ENCODE data around the gene ABCC1.

ABCC1 gene

DNA sequence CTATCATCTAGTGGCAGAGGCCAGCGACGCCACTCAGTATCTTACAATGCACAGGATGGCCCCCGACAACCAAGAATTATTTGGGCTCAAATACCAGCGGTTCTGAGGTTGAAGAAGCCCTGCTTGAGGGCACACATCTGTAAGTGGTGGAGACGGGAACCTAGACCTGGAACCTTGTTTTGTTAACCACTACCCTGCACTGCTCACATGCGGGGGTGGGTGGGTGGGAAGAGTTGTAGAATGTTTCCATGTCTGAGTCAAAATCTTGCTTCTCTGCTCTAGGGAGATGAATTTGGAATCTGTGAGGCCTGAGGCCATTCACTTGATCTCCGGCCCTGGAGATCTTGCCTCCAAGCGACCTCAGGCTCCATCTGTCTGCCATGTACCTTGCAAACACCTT lies 44.1 kb downstream of the ABCC1 start:
- DNase-seq (ENCODE audit: low read depth in 2 of 2) = no peak

- DNase-seq (ENCODE audit: low read depth in 2 of 2) = no peak
Measured at GRCh38 chr16:15993946-15994665, 44.7 kb downstream of the ABCC1 start.

- no peak for DNase-seq (ENCODE audit: low read depth in 2 of 2)
Measured at GRCh38 chr16:15996432-15997109, 47.2 kb downstream of the ABCC1 start.

DNA sequence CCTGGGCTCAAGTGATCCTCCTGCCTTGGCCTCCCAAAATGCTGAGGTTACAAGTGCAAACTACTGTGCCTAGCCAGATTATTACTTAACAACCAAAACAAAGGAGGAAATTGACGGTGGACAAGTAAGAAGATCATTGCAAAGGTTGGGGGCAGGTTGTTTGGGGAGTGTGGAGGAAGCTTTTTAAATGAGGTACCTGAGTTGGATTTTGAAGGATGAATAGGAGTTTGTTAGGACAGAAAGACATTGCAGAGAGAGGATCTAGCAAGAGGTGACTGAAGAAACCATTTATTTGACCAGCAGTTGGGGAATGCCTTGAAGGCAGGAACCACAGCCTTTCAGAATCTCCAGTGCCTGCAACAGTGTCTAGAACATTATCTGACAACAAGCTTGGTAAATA lies 51.3 kb downstream of the ABCC1 start:
- DNase-seq (ENCODE audit: low read depth in 2 of 2) = no peak

DNA sequence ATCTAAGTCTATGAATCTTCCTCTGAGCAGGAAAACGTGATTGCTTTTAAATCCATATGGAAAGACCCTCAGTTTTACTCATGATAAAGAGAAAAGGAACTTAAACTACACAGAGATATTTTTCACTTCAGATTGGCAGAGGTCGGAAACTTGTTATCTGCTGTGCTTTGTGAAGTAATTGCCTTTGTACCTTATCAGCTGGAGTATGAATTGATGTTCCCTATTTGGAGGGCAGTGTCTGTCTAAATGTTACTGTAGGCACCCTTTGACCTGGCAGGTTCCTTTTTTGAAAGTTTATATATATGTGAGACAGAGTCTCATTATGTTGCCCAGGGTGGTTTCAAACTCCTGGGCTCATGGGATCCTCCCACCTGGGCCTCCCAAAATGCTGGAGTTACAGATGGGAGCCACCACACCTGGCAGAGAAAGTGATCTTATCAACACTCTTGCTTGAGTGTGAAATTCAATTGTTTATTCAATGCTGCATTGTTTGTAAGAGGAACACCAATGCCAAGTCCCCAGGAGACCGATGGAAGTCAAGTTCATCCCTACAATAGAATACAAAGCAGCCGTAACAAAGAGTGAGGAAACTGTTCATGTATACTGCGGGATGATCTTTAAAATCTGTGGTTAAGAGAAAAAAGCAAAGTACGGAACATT lies 52.3 kb downstream of the ABCC1 start:
- DNase-seq (ENCODE audit: low read depth in 2 of 2) = no peak

GRCh38 chr16:16003719-16004313 lies 54.4 kb downstream of the ABCC1 start:
- DNase-seq (ENCODE audit: low read depth in 2 of 2) = no peak

GRCh38 chr16:16004314-16004749 lies 54.9 kb downstream of the ABCC1 start:
- DNase-seq (ENCODE audit: low read depth in 2 of 2) = no peak

- no peak for DNase-seq (ENCODE audit: low read depth in 2 of 2)
Measured at GRCh38 chr16:16005721-16006120, 56.3 kb downstream of the ABCC1 start.

- DNase-seq (ENCODE audit: low read depth in 2 of 2) = no peak
Measured at GRCh38 chr16:16006650-16007049, 57.2 kb downstream of the ABCC1 start.

GRCh38 chr16:16007743-16008111 lies 58.3 kb downstream of the ABCC1 start:
- DNase-seq (ENCODE audit: low read depth in 2 of 2) = no peak

- DNase-seq (ENCODE audit: low read depth in 2 of 2) = no peak
Measured at GRCh38 chr16:16008666-16009065, 59.2 kb downstream of the ABCC1 start.

GRCh38 chr16:16009401-16009800 lies 60.0 kb downstream of the ABCC1 start:
- DNase-seq (ENCODE audit: low read depth in 2 of 2) = no peak

- no peak for DNase-seq (ENCODE audit: low read depth in 2 of 2)
Measured at GRCh38 chr16:16010194-16010593, 60.8 kb downstream of the ABCC1 start.

DNA sequence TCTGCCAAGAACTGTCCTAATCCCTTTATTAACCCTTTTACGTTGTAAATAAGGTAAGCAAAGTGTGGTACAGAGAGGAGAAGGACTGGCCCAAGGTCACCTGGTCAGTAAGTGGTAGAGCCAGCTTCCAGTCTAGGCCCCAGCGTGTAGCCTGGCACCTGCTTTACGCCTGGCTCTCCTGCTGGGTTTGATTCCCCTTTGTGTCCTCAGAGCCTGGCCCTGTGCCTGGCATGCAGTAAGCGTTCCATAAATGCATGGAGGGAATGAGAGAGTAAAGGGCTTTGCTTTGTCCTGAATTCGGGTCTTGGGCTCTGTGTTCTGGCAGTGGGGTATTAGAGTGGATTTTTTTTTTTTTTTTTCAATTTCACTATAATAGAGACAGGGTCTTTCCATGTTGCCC lies 62.7 kb downstream of the ABCC1 start:
- no peak for DNase-seq (ENCODE audit: low read depth in 2 of 2)

GRCh38 chr16:16013812-16014211 lies 64.4 kb downstream of the ABCC1 start:
- no peak for DNase-seq (ENCODE audit: low read depth in 2 of 2)

GRCh38 chr16:16014329-16015224 lies 65.2 kb downstream of the ABCC1 start:
- no peak for DNase-seq (ENCODE audit: low read depth in 2 of 2)

DNA sequence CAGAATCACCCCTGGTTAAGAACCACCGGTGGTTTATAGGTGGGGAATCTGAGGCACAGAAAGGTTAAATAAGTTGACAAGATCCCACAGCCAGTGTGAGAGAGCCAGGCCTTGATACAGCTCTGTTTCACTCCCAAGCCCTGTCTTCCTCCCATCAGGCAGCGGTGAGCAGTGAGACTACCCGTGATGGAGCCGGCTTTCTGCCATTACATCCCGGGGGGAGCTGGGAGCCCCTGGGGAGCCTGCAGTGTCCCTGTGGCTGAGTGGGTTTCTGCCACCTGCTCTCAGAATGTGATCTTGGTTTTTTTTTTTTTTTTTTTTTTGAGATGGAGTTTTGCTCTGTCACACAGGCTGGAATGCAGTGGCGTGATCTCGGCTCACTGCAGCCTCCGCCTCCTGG lies 66.4 kb downstream of the ABCC1 start:
- DNase-seq (ENCODE audit: low read depth in 2 of 2) = no peak

DNA sequence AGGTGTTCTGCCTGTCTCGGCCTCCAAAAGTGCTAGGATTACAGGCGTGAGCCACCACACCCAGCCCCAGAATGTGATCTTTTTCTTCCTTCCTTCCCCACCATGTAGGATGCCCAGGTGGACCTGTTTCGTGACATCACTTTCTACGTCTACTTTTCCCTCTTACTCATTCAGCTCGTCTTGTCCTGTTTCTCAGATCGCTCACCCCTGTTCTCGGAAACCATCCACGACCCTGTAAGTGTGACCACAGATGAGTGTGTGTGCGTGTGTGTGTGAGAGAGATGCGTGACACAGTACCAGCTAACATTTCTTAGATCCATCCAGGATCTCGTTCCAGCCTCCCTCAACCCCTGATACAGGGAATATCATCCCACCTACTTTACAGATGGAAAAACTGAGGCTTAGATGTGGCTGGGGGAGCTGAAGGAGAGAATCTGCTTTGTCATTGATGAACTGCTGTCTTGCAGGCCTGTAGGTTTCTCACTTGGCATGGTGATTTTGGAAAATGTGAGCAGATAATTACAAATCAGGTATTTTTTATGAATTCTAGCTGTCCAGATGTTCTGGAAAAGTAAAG lies 67.1 kb downstream of the ABCC1 start:
- no peak for DNase-seq (ENCODE audit: low read depth in 2 of 2)

- no peak for DNase-seq (ENCODE audit: low read depth in 2 of 2)
Measured at GRCh38 chr16:16017812-16018211, 68.4 kb downstream of the ABCC1 start.

DNA sequence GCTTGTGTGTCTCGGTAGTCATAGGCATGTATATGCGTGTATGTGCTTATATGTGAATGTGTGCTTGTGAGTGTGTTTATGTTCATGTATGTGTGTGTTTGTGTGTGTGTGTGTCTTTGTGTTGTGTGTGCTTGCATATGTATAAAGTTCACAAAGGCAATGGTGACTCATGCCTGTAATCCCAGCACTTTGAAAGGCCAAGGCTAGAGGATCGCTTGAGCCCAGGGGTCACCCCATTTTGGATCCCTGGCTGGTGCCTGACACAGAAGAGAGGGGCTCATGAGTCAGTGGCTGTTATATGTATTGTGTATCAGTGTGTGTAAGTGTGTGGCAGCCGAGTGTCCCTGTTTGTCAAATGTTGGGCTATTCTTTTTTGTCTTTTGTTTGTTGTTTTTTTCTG lies 69.3 kb downstream of the ABCC1 start:
- no peak for DNase-seq (ENCODE audit: low read depth in 2 of 2)

DNA sequence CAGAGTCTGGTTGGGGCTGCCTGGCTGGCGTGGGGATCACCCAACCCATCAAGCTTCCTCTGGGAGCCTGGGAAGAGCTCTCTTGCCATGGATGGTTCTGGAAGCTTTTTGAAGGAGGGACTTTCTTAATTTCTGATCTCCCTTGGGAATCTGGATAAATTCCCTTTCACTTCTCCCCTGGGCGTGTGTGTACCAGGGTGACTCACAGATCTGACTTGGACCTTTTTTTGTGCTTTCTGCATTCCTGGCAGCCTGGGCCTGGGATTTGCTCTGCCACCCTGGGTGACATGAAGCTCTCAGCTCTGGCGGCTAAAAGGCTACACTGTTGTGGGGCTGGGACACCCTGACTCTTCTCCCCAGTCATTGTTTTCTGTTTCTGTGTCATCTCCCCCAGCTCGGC lies 70.1 kb downstream of the ABCC1 start:
- DNase-seq (ENCODE audit: low read depth in 2 of 2) = no peak

Data from stimulated activated CD8-positive, alpha-beta memory T cell treated with anti-CD3 and anti-CD28 coated beads, Interleukin-15, amount 100 ng/mL, for 4 hours (primary cell).